GM20431 (cell line): ENCODE data around the gene ZC3H8.

ENCODE experiments used
- in situ Hi-C: fragments of 300-500 bp; cut with MseI, MboI; formaldehyde crosslinking; loops from one replicate; pipeline ENCODE4 v1.15.0; 2020; ENCODE audit warnings: low sequenced_read_pairs; ENCODE audit not compliant: unreplicated experiment

Gene ZC3H8

GRCh38 chr2:112201696-112202430, 53.0 kb downstream of the ZC3H8 start:
- in situ Hi-C loops, result no loop called here

- in situ Hi-C loops, result no loop called here
Measured at GRCh38 chr2:112199188-112199587, 55.7 kb downstream of the ZC3H8 start.

- in situ Hi-C loops, result no loop called here
Measured at GRCh38 chr2:112198780-112199179, 56.1 kb downstream of the ZC3H8 start.

DNA sequence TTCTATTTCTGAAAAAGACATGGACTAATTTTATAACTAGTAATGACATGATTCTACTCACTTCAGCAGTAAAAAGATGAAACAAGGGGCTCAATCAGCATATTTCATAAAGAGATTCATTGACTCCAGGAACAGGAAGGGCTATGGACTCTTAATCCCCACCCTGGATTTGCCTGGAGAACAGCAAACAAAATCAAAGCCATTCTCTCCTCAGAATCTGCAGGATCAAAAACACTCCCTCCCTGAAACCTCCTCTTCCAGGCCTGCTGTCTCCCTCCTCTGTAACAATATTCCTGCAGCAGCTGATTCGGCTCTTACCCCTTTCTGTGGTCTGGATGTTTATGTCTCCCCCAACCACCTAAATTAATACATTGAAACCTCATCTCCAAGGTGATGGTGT, 57.0 kb downstream of the ZC3H8 start:
- in situ Hi-C loops, result no loop called here

DNA sequence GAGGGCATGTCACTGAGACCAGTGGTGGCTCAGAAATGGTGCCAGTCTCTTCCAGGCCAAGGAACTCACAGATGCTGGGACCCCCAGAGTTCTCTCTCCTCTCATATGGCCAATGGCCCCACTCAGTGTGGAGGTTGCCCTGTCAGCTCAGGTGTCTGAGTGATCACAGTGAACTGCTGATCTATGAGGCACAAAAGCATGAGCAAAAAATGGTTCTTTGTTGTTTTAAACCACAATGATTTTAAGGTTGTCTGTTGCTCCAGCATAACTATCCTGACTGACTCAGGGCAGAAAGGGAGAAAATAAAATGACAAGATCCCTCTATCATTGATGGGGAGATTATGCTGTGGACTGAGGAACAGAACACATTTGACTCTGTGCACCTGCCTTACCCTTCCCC, 58.9 kb downstream of the ZC3H8 start:
- in situ Hi-C loops, result no loop called here

DNA sequence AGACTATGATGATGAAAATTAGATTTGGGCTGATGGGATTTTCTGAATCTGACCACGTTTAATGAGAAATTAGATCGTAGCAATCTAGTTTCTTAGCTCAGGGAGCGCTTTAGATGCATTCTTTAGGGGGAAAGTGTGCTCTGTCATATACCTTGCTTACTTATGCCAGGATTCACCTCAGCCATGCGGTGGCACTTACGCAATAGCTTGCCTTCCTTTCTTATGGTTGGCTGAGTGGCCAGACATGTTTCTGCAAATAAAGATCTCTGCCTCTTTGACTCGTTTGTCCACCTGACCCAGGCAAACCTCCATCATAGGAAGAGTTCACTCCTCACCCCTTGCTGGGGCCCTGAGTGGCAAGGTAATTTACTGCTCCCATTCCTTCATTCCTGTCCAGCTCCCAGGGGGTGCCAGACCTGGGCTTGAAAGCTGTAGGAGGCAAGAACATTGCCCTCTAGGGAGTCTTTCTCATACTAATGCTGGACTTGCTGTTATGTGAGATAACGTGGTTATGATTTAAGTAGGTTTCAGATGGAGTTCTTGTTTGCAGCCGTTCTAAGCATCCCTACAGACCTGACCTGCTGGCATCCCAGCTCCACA, 59.6 kb downstream of the ZC3H8 start:
- in situ Hi-C loops, result no loop called here

- in situ Hi-C loops, result no loop called here
Measured at GRCh38 chr2:112194482-112194881, 60.4 kb downstream of the ZC3H8 start.

DNA sequence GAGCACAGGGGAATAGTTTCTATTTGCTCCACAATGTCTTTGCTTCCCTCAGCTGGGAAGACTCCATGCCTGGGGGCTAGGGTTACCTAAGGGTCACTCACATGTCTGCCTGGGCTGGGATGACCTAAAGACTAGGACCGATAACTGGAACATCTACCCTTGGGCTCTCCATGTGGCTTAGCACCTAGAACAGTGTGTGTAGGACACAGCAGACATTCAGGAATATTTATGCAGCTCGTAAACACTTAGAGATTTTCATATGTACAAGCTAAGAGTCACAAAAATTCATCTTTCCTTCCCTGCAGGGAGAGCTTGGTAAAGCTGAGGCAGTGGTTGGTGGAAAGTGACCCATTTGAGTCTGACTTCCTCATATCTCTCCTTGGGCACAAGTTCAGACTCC, 60.8 kb downstream of the ZC3H8 start:
- in situ Hi-C loops, result no loop called here

- in situ Hi-C loops, result no loop called here
Measured at GRCh38 chr2:112189001-112189556, 65.8 kb downstream of the ZC3H8 start.

GRCh38 chr2:112187805-112188596, 66.8 kb downstream of the ZC3H8 start:
- in situ Hi-C loops, result no loop called here

DNA sequence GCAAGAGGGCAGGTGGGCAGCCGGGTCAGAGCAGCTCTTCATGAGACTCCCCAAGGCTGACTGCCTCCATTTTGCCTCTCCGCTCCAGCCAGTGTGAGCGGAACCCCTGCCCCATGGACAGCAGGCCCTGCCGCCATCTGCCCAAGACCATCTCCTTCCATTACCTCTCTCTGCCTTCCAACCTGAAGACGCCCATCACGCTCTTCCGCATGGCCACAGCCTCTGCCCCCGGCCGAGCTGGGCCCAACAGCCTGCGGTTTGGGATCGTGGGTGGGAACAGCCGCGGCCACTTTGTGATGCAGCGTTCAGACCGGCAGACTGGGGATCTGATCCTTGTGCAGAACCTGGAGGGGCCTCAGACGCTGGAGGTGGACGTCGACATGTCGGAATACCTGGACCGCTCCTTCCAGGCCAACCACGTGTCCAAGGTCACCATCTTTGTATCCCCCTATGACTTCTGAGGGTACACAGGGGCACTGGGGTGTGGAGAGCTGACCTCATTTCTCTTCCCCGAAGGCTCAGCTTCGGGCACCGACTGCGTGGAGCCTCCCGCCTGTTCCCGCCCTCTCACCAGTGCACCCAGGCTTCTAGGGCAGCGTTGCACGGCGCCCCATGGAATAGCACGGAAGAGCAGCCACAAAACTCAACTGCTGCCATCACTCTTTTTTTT, 67.7 kb downstream of the ZC3H8 start:
- in situ Hi-C loops, result no loop called here

GRCh38 chr2:112185131-112185530, 69.7 kb downstream of the ZC3H8 start:
- in situ Hi-C loops, result no loop called here

- in situ Hi-C loops, result no loop called here
Measured at GRCh38 chr2:112184121-112184520, 70.7 kb downstream of the ZC3H8 start.

DNA sequence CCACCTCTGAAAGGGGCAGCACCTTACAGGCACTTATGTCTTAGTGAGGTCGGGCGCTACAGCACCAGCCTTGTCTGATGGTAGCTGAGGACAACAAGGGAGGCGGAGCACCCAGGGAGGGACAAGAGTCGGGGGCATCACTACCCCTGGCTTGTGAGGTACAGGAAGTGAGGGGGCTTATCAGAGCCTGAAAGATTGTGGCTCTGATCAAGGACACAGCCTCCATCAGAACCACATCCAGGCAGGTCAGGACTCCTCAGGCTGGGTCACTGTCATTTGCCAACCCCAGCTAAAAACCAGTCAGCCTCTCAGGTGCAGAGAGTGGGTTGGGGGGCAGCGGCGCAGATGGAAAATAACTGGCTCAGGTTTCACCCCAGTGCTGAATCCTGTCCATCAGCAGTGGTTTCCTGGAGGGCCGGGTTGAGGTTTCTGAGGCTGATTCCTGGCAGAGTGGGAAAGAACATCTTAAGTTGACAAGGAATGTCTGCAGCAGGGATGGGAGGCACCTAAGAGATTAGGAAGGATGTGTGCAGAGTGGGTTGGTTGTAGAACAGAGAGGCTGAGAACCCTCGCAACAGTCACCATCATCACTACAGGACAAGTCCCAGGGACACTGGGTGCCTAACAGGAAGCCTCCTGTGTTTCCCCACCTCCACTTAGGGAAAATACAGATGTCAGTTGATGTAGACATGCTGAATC, 71.4 kb downstream of the ZC3H8 start:
- in situ Hi-C loops, result no loop called here

DNA sequence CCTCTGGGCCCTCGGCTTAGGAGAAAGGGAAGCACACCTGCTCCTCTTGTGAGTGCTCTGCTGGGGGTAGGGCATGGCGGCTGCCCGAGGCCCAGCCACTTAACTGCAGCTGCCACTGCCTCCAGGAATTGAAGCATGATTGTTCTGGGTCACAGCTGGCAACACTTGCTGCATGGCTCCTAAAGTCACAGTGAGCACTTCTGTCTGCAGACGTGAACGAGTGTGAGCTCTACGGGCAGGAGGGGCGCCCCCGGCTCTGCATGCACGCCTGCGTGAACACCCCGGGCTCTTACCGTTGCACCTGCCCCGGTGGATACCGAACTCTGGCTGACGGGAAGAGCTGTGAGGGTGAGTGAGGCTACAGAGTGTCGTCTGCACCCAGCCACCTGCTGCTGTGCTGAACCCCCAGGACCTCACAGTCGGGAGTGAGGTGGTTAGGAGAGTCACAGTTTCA, 72.2 kb downstream of the ZC3H8 start:
- in situ Hi-C loops, result no loop called here

DNA sequence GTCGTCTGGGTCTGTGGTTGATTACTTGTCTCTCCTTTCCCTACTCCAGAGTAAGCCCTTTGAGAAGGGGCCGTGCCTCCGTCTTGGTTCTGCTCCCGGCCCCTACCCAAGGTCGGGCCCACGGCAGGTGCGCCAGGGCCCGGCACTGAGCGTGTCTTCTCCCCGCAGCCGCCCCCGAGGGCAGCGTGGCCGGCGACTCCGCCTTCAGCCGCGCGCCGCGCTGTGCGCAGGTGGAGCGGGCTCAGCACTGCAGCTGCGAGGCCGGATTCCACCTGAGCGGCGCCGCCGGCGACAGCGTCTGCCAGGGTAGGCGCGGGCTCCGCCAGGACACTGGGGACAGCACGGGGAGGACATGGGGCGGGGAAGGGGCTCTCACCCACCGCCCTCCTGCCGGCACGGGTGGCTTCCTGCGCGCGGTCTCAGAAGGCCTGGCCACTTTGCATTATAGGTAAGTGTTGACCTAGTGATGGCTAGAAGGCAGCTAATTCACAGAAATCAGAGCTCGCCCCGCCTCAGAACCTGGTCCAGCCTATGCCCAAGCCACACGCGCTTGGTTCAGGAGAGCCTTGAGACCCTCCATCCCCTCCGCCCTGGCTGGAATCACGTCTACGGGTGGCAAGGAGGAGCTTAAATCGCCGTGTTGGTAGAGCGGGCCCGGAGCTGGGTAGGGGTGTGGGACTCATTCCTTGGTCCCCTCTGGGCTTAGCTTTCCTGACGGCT, 73.1 kb downstream of the ZC3H8 start:
- in situ Hi-C loops, result no loop called here

DNA sequence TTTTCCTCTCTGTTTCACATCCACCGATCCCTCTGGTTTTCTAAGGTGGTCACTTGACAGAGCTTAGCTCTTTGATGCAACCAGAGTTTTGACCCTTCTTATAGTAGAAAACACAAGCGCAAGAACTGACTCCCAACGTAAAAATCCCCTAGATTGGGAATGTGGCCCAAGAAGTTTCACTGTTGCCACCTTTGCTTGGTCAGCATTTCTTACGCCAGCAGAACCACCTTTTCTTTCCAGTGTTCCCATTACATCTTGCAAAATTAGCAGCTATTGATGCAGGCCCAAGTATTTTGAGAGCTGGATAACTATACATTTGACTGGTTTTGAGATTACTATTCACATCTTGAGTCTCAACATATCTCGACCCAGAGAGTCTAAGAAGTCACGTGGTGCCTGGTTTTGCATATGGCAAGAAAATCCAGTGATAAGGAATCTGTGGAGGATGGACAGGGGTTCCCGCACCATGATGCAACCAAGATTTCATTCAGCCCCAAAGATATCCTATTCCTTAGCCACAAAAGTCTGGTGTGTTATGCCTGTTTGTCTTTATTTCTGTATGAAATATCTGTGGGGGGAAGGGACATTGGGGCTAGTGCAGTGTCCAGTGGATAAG, 78.8 kb downstream of the ZC3H8 start:
- in situ Hi-C loops, result no loop called here

DNA sequence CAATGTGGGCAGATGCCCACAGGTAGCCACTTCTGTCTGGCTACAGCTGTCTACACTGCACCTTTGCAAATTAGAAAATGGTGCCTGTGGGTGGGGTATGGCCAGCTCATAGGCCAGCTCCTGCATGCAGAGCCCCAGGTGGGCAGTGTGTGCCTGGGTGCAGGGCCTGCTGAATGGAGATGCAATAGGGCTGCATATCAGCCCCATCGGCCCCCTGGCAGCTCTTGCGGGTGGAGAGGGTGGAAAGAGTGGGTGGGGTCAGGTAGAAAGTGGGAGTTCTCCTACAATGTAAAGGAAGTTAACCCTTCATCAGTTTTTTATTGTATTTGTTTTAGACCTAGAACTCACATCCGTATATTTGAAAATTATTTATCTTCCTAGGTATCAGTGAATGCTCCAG, 79.5 kb downstream of the ZC3H8 start:
- in situ Hi-C loops, result no loop called here

DNA sequence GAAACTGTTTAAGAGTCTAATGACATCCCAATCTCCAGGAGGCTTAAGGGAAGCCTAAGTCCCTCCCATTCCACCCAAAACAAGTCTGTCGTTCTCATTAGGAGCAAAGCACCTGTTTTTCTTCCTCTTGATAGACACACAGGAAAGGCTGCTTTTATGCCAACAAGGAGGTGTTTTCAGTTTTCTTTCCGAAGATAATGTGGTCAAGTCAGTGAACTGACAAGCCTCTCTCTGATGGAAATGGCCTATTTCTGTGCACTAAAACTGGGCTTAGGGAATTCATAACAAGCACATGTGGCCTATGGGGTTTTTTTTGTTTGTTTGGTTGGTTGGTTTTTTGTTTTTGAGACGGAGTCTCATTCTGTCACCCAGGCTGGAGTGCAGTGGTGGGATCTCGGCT, 80.5 kb downstream of the ZC3H8 start:
- in situ Hi-C loops, result no loop called here
